Esophagus muscularis mucosa (tissue), 4 donors: Measurements from ENCODE around the gene CXCL12. TPM values are rescaled to one million over a fixed set of nuclear protein-coding genes. Genes with fewer than 3 reads are reported as not detected.

Experiments used
- DNase-seq: peaks from one replicate; pipeline ENCODE4 v3.0.0-alpha.2; 2017; ENCODE audit errors: extremely low spot score
- H3K27ac ChIP-seq, 4 donors: fragments of 200-600 bp; sonication (generic); replicated peaks in 1 of 4; 1 replicate in 3 of 4; 2 replicates in 1 of 4; pipeline ENCODE4 v1.5.1; 2016 to 2019; ENCODE audit warnings: mild to moderate bottlenecking in 1 of 4
- H3K27me3 ChIP-seq, 4 donors: fragments of 200-600 bp; sonication (generic); one replicate each; pipeline versions ENCODE4 v1.5.1 to v1.6.0; 2016 to 2019
- H3K36me3 ChIP-seq, 4 donors: fragments of 200-600 bp; sonication (generic); one replicate each; pipeline ENCODE4 v1.5.1; 2016 to 2019
- H3K4me1 ChIP-seq, 4 donors: fragments of 200-600 bp; sonication (generic); one replicate each; pipeline ENCODE4 v1.5.1; 2016 to 2019
- H3K4me3 ChIP-seq, 4 donors: fragments of 200-600 bp; sonication (generic); 1 replicate in 2 of 4; 2 replicates in 2 of 4; pipeline ENCODE4 v1.5.1; 2016 to 2019; ENCODE audit warnings: mild to moderate bottlenecking in 4 of 4, moderate library complexity in 1 of 4
- H3K9me3 ChIP-seq, 4 donors: fragments of 200-600 bp; sonication (generic); 1 replicate in 3 of 4; 2 replicates in 1 of 4; pipeline ENCODE4 v1.5.1; 2016 to 2019
- CTCF ChIP-seq, 3 experiments: fragments of 200-600 bp in 2 of 3; fragments of 450-650 bp in 1 of 3; sonication (generic) in 2 of 3; IDR thresholded peaks; one replicate each; pipeline ENCODE4 v1.5.1; 2017 to 2019; ENCODE audit warnings: antibody characterized with exemption in 3 of 3, mild to moderate bottlenecking in 2 of 3, moderate library complexity in 1 of 3
- EP300 ChIP-seq: sonication (generic); formaldehyde crosslinking; IDR thresholded peaks from one replicate; pipeline ENCODE4 v1.6.1; 2017; ENCODE audit warnings: antibody characterized with exemption
- POLR2A ChIP-seq: fragments of 450-650 bp; IDR thresholded peaks from one replicate; pipeline ENCODE4 v1.6.1; 2017; ENCODE audit warnings: antibody characterized with exemption, moderate library complexity, mild to moderate bottlenecking, low read depth
- POLR2AphosphoS5 ChIP-seq, 2 donors: sonication (generic); formaldehyde crosslinking; IDR thresholded peaks; one replicate each; pipeline ENCODE4 v1.6.1; 2017; ENCODE audit warnings: antibody characterized with exemption in 2 of 2
- WGBS: methylation state at CpG from one replicate; pipeline ENCODE4 v1.1.5; 2018; 5-methylcytosine and 5-hydroxymethylcytosine counted together
- intact Hi-C: fragments of 100-400 bp; cut with DNase I; formaldehyde crosslinking; loops from one replicate; pipeline ENCODE4 v1.15.1; 2023
- total RNA-seq, 4 donors: library from RNA; depleted of rRNA; stranded (reverse); fragments of >200 nt; gene quantifications; one replicate each; pipeline versions ENCODE4 v1.1.0 to v1.2.1, GENCODE V29; 2016

CXCL12 gene
- total RNA-seq, 4 donors from 2014 or later: 47.9 to 88.8 (median 51.8) TPM

GRCh38 chr10:44415121-44415520 lies 30.2 kb upstream of the CXCL12 start:
- intact Hi-C loops: no loop called here
- H3K9me3 ChIP-seq: peaks cover 0 to 16% (median 7%) of the 10 kb centered on the region in 4 donors
- no peak overlapping the region for H3K27ac ChIP-seq
- 100% methylated on average over 2 of the region's 2 CpGs for WGBS
- H3K4me3 ChIP-seq: no peak overlapping the region
- no peaks in the 10 kb centered on the region for H3K27me3 ChIP-seq
- no peaks in the 10 kb centered on the region for H3K36me3 ChIP-seq
- H3K4me1 ChIP-seq: peaks cover 0 to 14% (median 5%) of the 10 kb centered on the region in 4 donors
- TF ChIP-seq POLR2A: no peak
- TF ChIP-seq CTCF (IDR thresholded peaks at IDR 0.05): no peak
- TF ChIP-seq EP300: no peak
- no peak for TF ChIP-seq POLR2AphosphoS5 (IDR thresholded peaks at IDR 0.05)
- no peak for DNase-seq

- WGBS: 82% methylated on average over 1 of the region's 1 CpG
- no peaks in the 10 kb centered on the region for H3K36me3 ChIP-seq
- no peak overlapping the region for H3K4me3 ChIP-seq
- no peak for DNase-seq
- H3K27ac ChIP-seq: no peak overlapping the region
- peaks cover 0 to 16% (median 7%) of the 10 kb centered on the region in 4 donors for H3K9me3 ChIP-seq
- TF ChIP-seq POLR2A (no peak), CTCF (IDR thresholded peaks at IDR 0.05) (no peak), POLR2AphosphoS5 (IDR thresholded peaks at IDR 0.05) (no peak), EP300 (no peak)
- intact Hi-C loops: no loop called here
- H3K27me3 ChIP-seq: no peaks in the 10 kb centered on the region
- H3K4me1 ChIP-seq: peaks cover 0 to 14% (median 5%) of the 10 kb centered on the region in 4 donors
Observed at GRCh38 chr10:44413416-44413815, 28.5 kb upstream of the CXCL12 start.

GRCh38 chr10:44411251-44411650 lies 26.4 kb upstream of the CXCL12 start:
- Histone ChIP-seq H3K36me3 (no peaks in the 10 kb centered on the region), H3K9me3 (peaks cover 0 to 16% (median 7%) of the 10 kb centered on the region in 4 donors), H3K27me3 (no peaks in the 10 kb centered on the region), H3K4me1 (peaks cover 0 to 2% (median 0%) of the 10 kb centered on the region in 4 donors), H3K27ac (no peak overlapping the region), H3K4me3 (no peak overlapping the region)
- 100% methylated on average over 1 of the region's 5 CpGs for WGBS
- TF ChIP-seq EP300 (no peak), POLR2AphosphoS5 (IDR thresholded peaks at IDR 0.05) (no peak), CTCF (IDR thresholded peaks at IDR 0.05) (no peak), POLR2A (no peak)
- DNase-seq: no peak
- intact Hi-C loops: no loop called here

- H3K36me3 ChIP-seq: no peaks in the 10 kb centered on the region
- H3K27ac ChIP-seq: no peak overlapping the region
- intact Hi-C loops: no loop called here
- no peak overlapping the region for H3K4me3 ChIP-seq
- WGBS: 92% methylated on average over 2 of the region's 2 CpGs
- TF ChIP-seq POLR2AphosphoS5 (IDR thresholded peaks at IDR 0.05) (no peak), EP300 (no peak), CTCF (IDR thresholded peaks at IDR 0.05) (no peak), POLR2A (no peak)
- H3K9me3 ChIP-seq: peaks cover 0 to 11% (median 4%) of the 10 kb centered on the region in 4 donors
- H3K27me3 ChIP-seq: no peaks in the 10 kb centered on the region
- no peak for DNase-seq
- H3K4me1 ChIP-seq: no peaks in the 10 kb centered on the region
Observed at GRCh38 chr10:44404741-44405437, 20.0 kb upstream of the CXCL12 start.
